ENCODE measurements around the gene HNRNPD. TPM values are rescaled to one million over a fixed set of nuclear protein-coding genes. Genes with fewer than 3 reads are reported as not detected.

The HNRNPD gene
- total and polyA plus RNA-seq, 2 of the 13 experiments (the other 11 are each of a cell fraction or from before 2014, with no cell fraction given), result 64.0 to 69.7 TPM

DNA sequence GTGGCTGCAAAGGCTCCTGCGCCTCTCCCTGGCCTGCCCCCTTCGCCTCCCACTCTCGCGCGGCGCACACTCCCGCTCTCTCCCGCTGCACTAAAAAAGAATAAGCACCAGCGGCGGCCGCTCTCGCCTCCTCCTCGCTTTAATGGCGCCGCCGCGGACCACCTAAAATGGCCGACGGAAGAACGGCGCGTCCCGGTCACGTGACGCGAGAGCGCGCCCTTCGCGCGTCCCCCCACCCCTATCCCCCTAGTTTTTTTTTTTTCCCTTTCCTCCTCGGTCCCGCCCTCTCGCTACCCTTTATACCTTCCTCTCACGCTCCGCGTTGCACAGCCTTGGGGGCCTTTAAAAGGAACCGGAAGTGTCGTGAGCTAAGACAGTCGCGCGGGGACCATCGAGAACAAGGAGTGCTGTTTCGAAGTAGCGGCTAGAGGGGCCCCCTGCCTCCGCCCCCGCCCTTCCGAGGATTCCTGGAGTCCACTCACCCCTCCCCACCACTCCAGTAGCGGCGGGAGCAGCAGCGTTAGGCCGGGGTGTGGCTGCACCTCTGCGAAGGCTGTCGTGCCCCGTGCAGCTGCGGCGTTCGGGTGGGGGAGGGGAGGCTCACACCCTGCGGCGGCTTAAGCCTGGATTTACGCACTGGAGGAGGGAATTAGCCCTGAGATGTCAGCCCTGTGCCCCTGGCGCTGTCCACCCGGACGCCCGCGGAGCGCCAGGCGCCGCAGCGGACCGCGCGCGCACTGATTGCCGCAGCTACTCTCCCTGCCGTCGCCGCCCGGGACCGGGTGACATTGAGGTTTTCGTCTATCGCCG lies at the start of gene HNRNPD (continued):
- TF ChIP-seq ZNF280D (CRISPR knock-in tag; IDR thresholded peaks at IDR 0.05), result peak; percentile 60; the same call in 1 of the 2 replicates
- TF ChIP-seq GZF1 (CRISPR knock-in tag; IDR thresholded peaks at IDR 0.05), result no peak; the same call in 1 of the 2 replicates
- no peak for TF ChIP-seq MBD4 (IDR thresholded peaks at IDR 0.05; ENCODE audit: borderline replicate concordance, low read length)
- peak; percentile 97 for TF ChIP-seq ZNF761 (CRISPR knock-in tag; conservative IDR thresholded peaks at IDR 0.05)
- peak; percentile 3; the same call in 1 of the 2 replicates for TF ChIP-seq SAFB2 (CRISPR knock-in tag; IDR thresholded peaks at IDR 0.05; ENCODE audit: borderline replicate concordance, low read depth)
- no peak; the same call in 1 of the 2 replicates for TF ChIP-seq RNF2 (conservative IDR thresholded peaks at IDR 0.05; ENCODE audit: low read depth)
- no peak for TF ChIP-seq KDM1A (CRISPR knock-in tag; IDR thresholded peaks at IDR 0.05)
- peak; percentile 95 for TF ChIP-seq PHF5A (CRISPR knock-in tag; IDR thresholded peaks at IDR 0.05; ENCODE audit: low read depth, unreplicated experiment)
- TF ChIP-seq GATA4 (IDR thresholded peaks at IDR 0.05; ENCODE audit: borderline replicate concordance, low read depth), result 0 out of 2 replicates have a peak, but pooled peaks have one; percentile 45
- no peak; the same call in 1 of the 2 replicates for TF ChIP-seq ZNF670 (CRISPR knock-in tag; IDR thresholded peaks at IDR 0.05; ENCODE audit: borderline replicate concordance)
- TF ChIP-seq POLR2G (IDR thresholded peaks at IDR 0.05; ENCODE audit: low read depth, low read length), result peak; percentile 85
- no peak; the same call in none of the 2 replicates for TF ChIP-seq SMAD3 (CRISPR knock-in tag; IDR thresholded peaks at IDR 0.05)
- TF ChIP-seq ZNF331 (CRISPR knock-in tag; IDR thresholded peaks at IDR 0.05), result peak; percentile 85
- TF ChIP-seq ZFP91 (CRISPR knock-in tag; IDR thresholded peaks at IDR 0.05; ENCODE audit: borderline replicate concordance), result peak; percentile 98
- TF ChIP-seq STAT5B (CRISPR knock-in tag; IDR thresholded peaks at IDR 0.05), result peak; percentile 93
- peak; percentile 66 for TF ChIP-seq MIER2 (CRISPR knock-in tag; IDR thresholded peaks at IDR 0.05)
- TF ChIP-seq ONECUT2 (CRISPR knock-in tag; IDR thresholded peaks at IDR 0.05), result peak; percentile 19; the same call in 1 of the 2 replicates
- no peak; the same call in 1 of the 2 replicates for TF ChIP-seq NR1H2 (CRISPR knock-in tag; IDR thresholded peaks at IDR 0.05; ENCODE audit: borderline replicate concordance, low read depth)
- no peak; the same call in 1 of the 2 replicates for TF ChIP-seq ISX (CRISPR knock-in tag; conservative IDR thresholded peaks at IDR 0.05)
- TF ChIP-seq EED (CRISPR knock-in tag; IDR thresholded peaks at IDR 0.05), result no peak
- 0 out of 2 replicates have a peak, but pooled peaks have one; percentile 50 for TF ChIP-seq PAWR (CRISPR knock-in tag; IDR thresholded peaks at IDR 0.05; ENCODE audit: borderline replicate concordance)
- TF ChIP-seq SNAI1 (CRISPR knock-in tag; IDR thresholded peaks at IDR 0.05; ENCODE audit: borderline replicate concordance), result no peak
- TF ChIP-seq KDM4B (CRISPR knock-in tag; IDR thresholded peaks at IDR 0.05), result peak; percentile 74; the same call in 1 of the 2 replicates

Measured in HepG2 (cell line).